DND-41 (cell line): Measurements from ENCODE around the gene RNGTT.

Experiments
- CTCF ChIP-seq: IDR thresholded peaks from 2 replicates; pipeline ENCODE4 v1.5.1; 2012; ENCODE audit warnings: borderline replicate concordance, low read length, moderate library complexity, mild to moderate bottlenecking; ENCODE audit not compliant: poor library complexity, severe bottlenecking; ENCODE audit errors: extremely low read depth
- EZH2 ChIP-seq: IDR thresholded peaks from 3 replicates; pipeline ENCODE4 v1.6.1; 2012; ENCODE audit warnings: borderline replicate concordance, low read depth, mild to moderate bottlenecking, moderate library complexity, low read length, inconsistent platforms; ENCODE audit not compliant: severe bottlenecking

GRCh38 chr6:88705601-88706000, 257.8 kb downstream of the RNGTT start:
- TF ChIP-seq CTCF (no peak), EZH2 (no peak)
